H1 (cell line): ENCODE results near the gene PMP22. TPM values are rescaled to one million over a fixed set of nuclear protein-coding genes. Genes with fewer than 3 reads are reported as not detected.

Source experiments
- CTCF ChIA-PET: fragments of 300-600 bp; sonication (Branson Sonifier 250); formaldehyde crosslinking; loops from one replicate; lab custom pipeline; 2021; ENCODE audit not compliant: partially characterized antibody; lab: Charles Lee
- POLR2A ChIA-PET: fragments of 300-600 bp; sonication (Branson Sonifier 250); formaldehyde crosslinking; loops from one replicate; lab custom pipeline; 2021; ENCODE audit warnings: inconsistent platforms; ENCODE audit not compliant: partially characterized antibody; lab: Charles Lee
- DNase-seq, 2 experiments: peaks; one replicate each; pipeline versions ENCODE4 v3.0.0 to v3.0.0-alpha.2; 2010 to 2022; ENCODE audit warnings: low spot score in 2 of 2, low read depth in 1 of 2, mixed read lengths in 1 of 2
- FAIRE-seq: peaks from 2 replicates; lab custom pipeline; 2011; peaks lifted over from hg19 to GRCh38; lab: Jason Lieb, UNC
- H2AFZ ChIP-seq: 2 replicates; pipeline ENCODE4 v1.8.1; 2012; ENCODE audit warnings: low read length, inconsistent platforms
- H2AK5ac ChIP-seq: 2 replicates; pipeline ENCODE4 v1.6.1; 2013; ENCODE audit warnings: low read depth, low read length
- H2BK120ac ChIP-seq: replicated peaks from 2 replicates; pipeline ENCODE3; 2013; ENCODE audit warnings: low read depth, low read length, inconsistent platforms
- H2BK12ac ChIP-seq: 2 replicates; pipeline ENCODE4 v1.6.1; 2013; ENCODE audit warnings: low read depth, low read length
- H2BK15ac ChIP-seq: 2 replicates; pipeline ENCODE4 v1.6.1; 2013; ENCODE audit warnings: low read length
- H2BK20ac ChIP-seq: 2 replicates; pipeline ENCODE4 v1.6.1; 2013; ENCODE audit warnings: low read length
- H2BK5ac ChIP-seq: 2 replicates; pipeline ENCODE4 v1.6.1; 2013; ENCODE audit warnings: low read depth, low read length
- H3K14ac ChIP-seq: 2 replicates; pipeline ENCODE4 v1.6.1; 2013; ENCODE audit warnings: inconsistent platforms; ENCODE audit not compliant: insufficient read length
- H3K18ac ChIP-seq: 2 replicates; pipeline ENCODE4 v1.6.1; 2013; ENCODE audit warnings: low read length; ENCODE audit errors: extremely low read depth
- H3K23ac ChIP-seq: 2 replicates; pipeline ENCODE4 v1.6.1; 2013; ENCODE audit warnings: inconsistent platforms; ENCODE audit not compliant: insufficient read length
- H3K23me2 ChIP-seq: 2 replicates; pipeline ENCODE4 v1.6.1; 2013; ENCODE audit warnings: low read depth, low read length
- H3K27ac ChIP-seq: 2 replicates; pipeline ENCODE4 v1.6.1; 2011; ENCODE audit warnings: low read depth, low read length, inconsistent platforms
- H3K27me3 ChIP-seq, 4 experiments: replicated peaks in 1 of 4; 1 replicate in 1 of 4; 2 replicates in 3 of 4; pipeline versions ENCODE4 v1.6.1 to v1.8.1; 2011 to 2013; ENCODE audit warnings: low read length in 3 of 4, mild to moderate bottlenecking in 3 of 4, inconsistent platforms in 2 of 4, mixed read lengths in 2 of 4, moderate library complexity in 1 of 4; ENCODE audit not compliant: control insufficient read depth in 3 of 4, insufficient read depth in 3 of 4; ENCODE audit errors: extremely low read depth in 1 of 4
- H3K36me3 ChIP-seq, 4 experiments: 2 replicates each; pipeline versions ENCODE4 v1.6.1 to v1.8.1; 2011 to 2013; ENCODE audit warnings: mild to moderate bottlenecking in 4 of 4, low read length in 3 of 4, moderate library complexity in 2 of 4, control low read depth in 1 of 4, inconsistent platforms in 1 of 4; ENCODE audit not compliant: insufficient read depth in 4 of 4, control insufficient read depth in 2 of 4
- H3K4ac ChIP-seq: replicated peaks from 2 replicates; pipeline ENCODE3; 2013; ENCODE audit warnings: low read length, low read depth, mixed read lengths, inconsistent platforms; ENCODE audit not compliant: insufficient read length
- H3K4me1 ChIP-seq, 4 experiments: replicated peaks in 1 of 4; 1 replicate in 1 of 4; 2 replicates in 3 of 4; pipeline versions ENCODE4 v1.6.1 to v1.8.1; 2011 to 2013; ENCODE audit warnings: low read length in 3 of 4, inconsistent platforms in 2 of 4, mixed read lengths in 1 of 4; ENCODE audit not compliant: insufficient read depth in 4 of 4, control insufficient read depth in 3 of 4
- H3K4me2 ChIP-seq, 2 experiments: 2 replicates each; pipeline versions ENCODE4 v1.6.1 to v1.8.1; 2011 to 2013; ENCODE audit warnings: low read depth in 2 of 2, low read length in 2 of 2, control low read depth in 1 of 2, inconsistent platforms in 1 of 2, mild to moderate bottlenecking in 1 of 2; ENCODE audit not compliant: insufficient read depth in 1 of 2
- H3K4me3 ChIP-seq, 4 experiments: fragments of 200-600, 300-600 bp in 1 of 4; sonication (generic), shearing (Covaris generic), sonication (Bioruptor Twin) in 1 of 4; 2 replicates each; pipeline versions ENCODE4 v1.5.1 to v1.8.1; 2011 to 2016; ENCODE audit warnings: low read length in 4 of 4, low read depth in 3 of 4, control low read depth in 2 of 4, inconsistent platforms in 2 of 4, mild to moderate bottlenecking in 2 of 4, mixed read lengths in 1 of 4, moderate library complexity in 1 of 4; ENCODE audit not compliant: insufficient read depth in 2 of 4; ENCODE audit errors: extremely low read depth in 1 of 4
- H3K56ac ChIP-seq: replicated peaks from 2 replicates; pipeline ENCODE3; 2013; ENCODE audit warnings: low read depth, mild to moderate bottlenecking, mixed read lengths, low read length, inconsistent platforms; ENCODE audit not compliant: insufficient read length
- H3K79me1 ChIP-seq: 2 replicates; pipeline ENCODE4 v1.6.1; 2013; ENCODE audit warnings: low read depth, low read length, control low read depth
- H3K79me2 ChIP-seq, 2 experiments: 2 replicates each; pipeline versions ENCODE4 v1.6.1 to v1.8.1; 2012 to 2013; ENCODE audit warnings: low read length in 2 of 2, mild to moderate bottlenecking in 2 of 2, inconsistent platforms in 1 of 2; ENCODE audit not compliant: insufficient read depth in 2 of 2, control insufficient read depth in 1 of 2
- H3K9ac ChIP-seq, 4 experiments: replicated peaks in 1 of 4; 1 replicate in 1 of 4; 2 replicates in 3 of 4; pipeline versions ENCODE4 v1.6.1 to v1.8.1; 2011 to 2013; ENCODE audit warnings: low read depth in 3 of 4, low read length in 3 of 4, control low read depth in 2 of 4, mild to moderate bottlenecking in 2 of 4, moderate library complexity in 2 of 4, inconsistent platforms in 1 of 4; ENCODE audit errors: extremely low read depth in 1 of 4
- H3K9me3 ChIP-seq, 2 experiments: 2 replicates each; pipeline versions ENCODE4 v1.6.1 to v1.8.1; 2012 to 2013; ENCODE audit warnings: mild to moderate bottlenecking in 2 of 2, moderate library complexity in 2 of 2, control low read depth in 1 of 2, inconsistent platforms in 1 of 2, low read depth in 1 of 2, low read length in 1 of 2, mixed read lengths in 1 of 2; ENCODE audit not compliant: insufficient read depth in 2 of 2
- H4K20me1 ChIP-seq, 2 experiments: replicated peaks in 1 of 2; 2 replicates each; pipeline versions ENCODE3 to v1.8.1; 2011 to 2013; ENCODE audit warnings: inconsistent platforms in 2 of 2, low read length in 2 of 2, mild to moderate bottlenecking in 1 of 2; ENCODE audit not compliant: insufficient read depth in 2 of 2, control insufficient read depth in 1 of 2
- H4K5ac ChIP-seq: 2 replicates; pipeline ENCODE4 v1.6.1; 2013; ENCODE audit warnings: low read length, low read depth, mixed read lengths, inconsistent platforms; ENCODE audit not compliant: insufficient read length
- H4K8ac ChIP-seq: 2 replicates; pipeline ENCODE4 v1.8.0; 2013; ENCODE audit warnings: mild to moderate bottlenecking, moderate library complexity, low read length, inconsistent platforms; ENCODE audit not compliant: insufficient read depth; ENCODE audit errors: extremely low read depth
- H4K91ac ChIP-seq: replicated peaks from 2 replicates; pipeline ENCODE3; 2013; ENCODE audit warnings: low read length, mixed read lengths, inconsistent platforms; ENCODE audit not compliant: insufficient read length
- ATF3 ChIP-seq: IDR thresholded peaks from 2 replicates; pipeline ENCODE4 v1.6.1; 2011; ENCODE audit warnings: low read depth, mild to moderate bottlenecking, low read length; ENCODE audit not compliant: insufficient read depth
- BACH1 ChIP-seq: IDR thresholded peaks from 2 replicates; pipeline ENCODE4 v1.6.1; 2012; ENCODE audit warnings: low read length, improper control_type of control experiment
- EZH2 ChIP-seq: fragments of 200-600 bp; sonication (generic); IDR thresholded peaks from 2 replicates; pipeline ENCODE4 v1.7.1; 2012; ENCODE audit warnings: low read depth, mild to moderate bottlenecking, moderate library complexity, low read length, inconsistent platforms; ENCODE audit not compliant: severe bottlenecking
- FOSL1 ChIP-seq: IDR thresholded peaks from 2 replicates; pipeline ENCODE4 v1.6.1; 2011; ENCODE audit warnings: mild to moderate bottlenecking, low read depth, low read length, moderate library complexity; ENCODE audit not compliant: insufficient read depth
- GTF2F1 ChIP-seq: IDR thresholded peaks from 2 replicates; pipeline ENCODE4 v1.6.1; 2012; ENCODE audit warnings: low read depth, low read length, improper control_type of control experiment, borderline replicate concordance
- JUN ChIP-seq: IDR thresholded peaks from 2 replicates; pipeline ENCODE4 v1.6.1; 2011; ENCODE audit warnings: low read depth, mild to moderate bottlenecking, improper control_type of control experiment, low read length
- KDM4A ChIP-seq: IDR thresholded peaks from one replicate; pipeline ENCODE4 v1.7.1; 2012; ENCODE audit warnings: low read depth, mild to moderate bottlenecking, moderate library complexity, low read length, inconsistent platforms; ENCODE audit not compliant: severe bottlenecking
- NANOG ChIP-seq: IDR thresholded peaks from 2 replicates; pipeline ENCODE4 v1.6.1; 2011; ENCODE audit warnings: low read length, low read depth, mild to moderate bottlenecking, inconsistent platforms; ENCODE audit not compliant: insufficient read depth, poor library complexity, severe bottlenecking
- PHF8 ChIP-seq: fragments of 200-600 bp; sonication (generic); conservative IDR thresholded peaks from 2 replicates; pipeline ENCODE4 v1.7.1; 2012; ENCODE audit warnings: low read depth, mild to moderate bottlenecking, inconsistent platforms, low read length, moderate library complexity
- POLR2AphosphoS5 ChIP-seq: IDR thresholded peaks from 2 replicates; pipeline ENCODE4 v1.6.1; 2011; ENCODE audit warnings: low read depth, low read length
- SAP30 ChIP-seq: fragments of 300-600 bp; sonication (generic); IDR thresholded peaks from 2 replicates; pipeline ENCODE4 v1.7.1; 2012; ENCODE audit warnings: low read length, moderate library complexity, mild to moderate bottlenecking, inconsistent platforms; ENCODE audit not compliant: insufficient read depth, insufficient replicate concordance
- SIN3A ChIP-seq, 2 experiments: IDR thresholded peaks in 1 of 2; conservative IDR thresholded peaks in 1 of 2; 2 replicates each; pipeline ENCODE4 v1.6.1; 2011 to 2012; ENCODE audit warnings: low read length in 2 of 2, improper control_type of control experiment in 1 of 2, low read depth in 1 of 2, mild to moderate bottlenecking in 1 of 2
- TAF1 ChIP-seq: IDR thresholded peaks from 2 replicates; pipeline ENCODE4 v1.6.1; 2011; ENCODE audit warnings: mild to moderate bottlenecking, low read depth, low read length
- WGBS, 2 experiments: shearing (Covaris generic) in 1 of 2; methylation state at CpG; one replicate each; pipeline versions ENCODE4 v1.1.6 to v1.1.7; 2013 to 2015; ENCODE audit warnings: low lambda C conversion rate in 2 of 2, mixed read lengths in 2 of 2, inconsistent platforms in 1 of 2, low coverage in 1 of 2, missing lambda C conversion rate in 1 of 2; ENCODE audit not compliant: insufficient replicate concordance in 2 of 2, insufficient coverage in 1 of 2, insufficient read length in 1 of 2; ENCODE audit errors: extremely low coverage in 1 of 2, missing lambda C conversion rate in 1 of 2; 5-methylcytosine and 5-hydroxymethylcytosine counted together
- polyA plus RNA-seq, 7 experiments: library from polyadenylated mRNA; depleted of rRNA in 3 of 7; stranded (reverse) in 5 of 7; unstranded in 2 of 7; fragments of >200 nt in 5 of 7; fragments of 200-250 nt in 2 of 7; gene quantifications; 1 replicate in 5 of 7; 2 replicates in 1 of 7; 4 replicates in 1 of 7; pipeline versions ENCODE4 v1.2.1 to v1.2.3, GENCODE V29; 2011 to 2013; ENCODE audit warnings: missing spikeins in 2 of 7, mixed read lengths in 2 of 7
- total RNA-seq: library from RNA; stranded (reverse); fragmentation: NEBNext Ultra II Directional; extraction: Animal tissue kit (Norgen Biotek cat#: 25700); gene quantifications from 2 replicates; pipeline ENCODE4 v1.2.1, GENCODE V29; 2021

PMP22 gene
- total and polyA plus RNA-seq, 2 of the 8 experiments (the other 6 are each of a cell fraction or from before 2014, with no cell fraction given): 0.84 to 4.9 TPM

GRCh38 chr17:15285466-15285865, 20.3 kb upstream of the PMP22 start:
- Histone ChIP-seq H3K27me3 (no peaks in the 10 kb centered on the region), H2BK20ac (no peak overlapping the region), H3K14ac (no peak overlapping the region), H2BK5ac (no peak overlapping the region), H3K79me1 (no peaks in the 10 kb centered on the region), H4K91ac (no peak overlapping the region), H2AK5ac (no peak overlapping the region), H3K36me3 (no peaks in the 10 kb centered on the region), H3K79me2 (no peaks in the 10 kb centered on the region), H2BK12ac (no peak overlapping the region), H3K4me1 (no peaks in the 10 kb centered on the region), H4K5ac (no peak overlapping the region), H3K23ac (no peak overlapping the region), H3K23me2 (no peaks in the 10 kb centered on the region; the same call in 1 of the 2 replicates), H2BK120ac (no peak overlapping the region), H3K4ac (no peak overlapping the region), H3K4me2 (no peak overlapping the region), H4K20me1 (no peaks in the 10 kb centered on the region), H2AFZ (no peak overlapping the region), H3K56ac (no peak overlapping the region), H3K18ac (no peak overlapping the region), H3K9me3 (no peaks in the 10 kb centered on the region), H2BK15ac (no peak overlapping the region), H3K4me3 (no peak overlapping the region), H4K8ac (0 out of 2 replicates have a peak overlapping the region, but pooled peaks have one; percentile 28), H3K27ac (no peak overlapping the region), H3K9ac (no peak overlapping the region)
- CTCF ChIA-PET: interaction anchor here (1.1 kb wide), 1 partner anchor 96 kb away, joined by 3 read pairs; no protein-coding TSS in a partner anchor
- no peak for FAIRE-seq
- 92% methylated on average over 6 of the region's 6 CpGs; no CpG with 5 or more reads in 1 of the 2 experiments for WGBS, 2 experiments
- no peak for DNase-seq
- POLR2A ChIA-PET: no interaction called here
- TF ChIP-seq JUN (no peak), TAF1 (no peak), PHF8 (no peak), SIN3A (conservative IDR thresholded peaks at IDR 0.05 in 1 of 2, IDR thresholded peaks at IDR 0.05 in 1 of 2; ENCODE audit: low read depth in 1 of 2, low read length in 2 of 2) (no peak), GTF2F1 (no peak), ATF3 (no peak), FOSL1 (no peak), SAP30 (no peak), POLR2AphosphoS5 (no peak), BACH1 (no peak), KDM4A (no peak), EZH2 (no peak), NANOG (no peak)
